Endothelial cell of umbilical vein (primary cell): ENCODE data around the gene ATXN2L. TPM values are rescaled to one million over a fixed set of nuclear protein-coding genes. Genes with fewer than 3 reads are reported as not detected.

Experiments used
- microRNA-seq: library from miRNA; unstranded; fragments of <30 nt; microRNA quantifications from one replicate; pipeline ENCODE4 v1.2.0, GENCODE V29; 2021; ENCODE audit warnings: borderline number of aligned reads, borderline replicate concordance
- polyA plus RNA-seq, 4 experiments: library from polyadenylated mRNA; depleted of rRNA in 3 of 4; stranded (reverse) in 3 of 4; unstranded in 1 of 4; fragments of >200 nt; gene quantifications; 2 replicates each; pipeline versions ENCODE4 v1.2.1 to v1.2.3, GENCODE V29; 2011 to 2012; ENCODE audit warnings: missing spikeins in 1 of 4
- small RNA-seq: library from RNA; depleted of rRNA; stranded (forward); fragments of <200 nt; gene quantifications from one replicate; pipeline ENCODE3, GENCODE V24; 2012; ENCODE audit warnings: low replicate concordance, low read depth; ENCODE audit not compliant: insufficient read depth, insufficient read length
- total RNA-seq: library from RNA; stranded (reverse); gene quantifications from 2 replicates; pipeline ENCODE4 v1.2.3, GENCODE V29; 2021

Gene ATXN2L
- total and polyA plus RNA-seq, 2 donors (not counting 3 experiments of a cell fraction or from before 2014, with no cell fraction given), result 59.0 to 208 TPM

Small RNAs within 50 kb of the gene (microRNA-seq; reads per million reads assigned to microRNA genes)
- not detected for gene MIR4721

Small RNAs within 50 kb of the gene (small RNA-seq; reads per million reads assigned to genes)
- not detected for gene RF00416

Other genes with a start within 250 kb of the ATXN2L start
- gene SULT1A2, start 225.9 kb upstream of the ATXN2L start, total RNA-seq, result not detected in 2 replicates
- gene SULT1A2, start 225.9 kb upstream of the ATXN2L start, polyA plus RNA-seq, result 0.06 TPM in 1 of 2 replicates, not detected in the other
- 0.62 and 0.77 TPM in 2 replicates for gene SULT1A1, start 213.0 kb upstream of the ATXN2L start, total RNA-seq
- 0.65 and 0.90 TPM in 2 replicates for gene SULT1A1, start 213.0 kb upstream of the ATXN2L start, polyA plus RNA-seq
- 0.90 TPM in 1 of 2 replicates, not detected in the other for gene NPIPB8, start 184.9 kb upstream of the ATXN2L start, total RNA-seq
- gene NPIPB8, start 184.9 kb upstream of the ATXN2L start, polyA plus RNA-seq, result 0.11 TPM in 1 of 2 replicates, not detected in the other
- gene EIF3C, start 111.5 kb upstream of the ATXN2L start, total RNA-seq, result 669 and 744 TPM in 2 replicates
- gene EIF3C, start 111.5 kb upstream of the ATXN2L start, polyA plus RNA-seq, result 417 and 524 TPM in 2 replicates
- 1.7 TPM in 1 of 2 replicates, not detected in the other for gene NPIPB9, start 71.2 kb upstream of the ATXN2L start, total RNA-seq
- gene NPIPB9, start 71.2 kb upstream of the ATXN2L start, polyA plus RNA-seq, result 0.29 and 0.36 TPM in 2 replicates
- gene TUFM, start 23.3 kb downstream of the ATXN2L start, total RNA-seq, result 186 and 190 TPM in 2 replicates
- gene TUFM, start 23.3 kb downstream of the ATXN2L start, polyA plus RNA-seq, result 227 TPM in 2 replicates
- 55.6 and 56.4 TPM in 2 replicates for gene SH2B1, start 40.8 kb downstream of the ATXN2L start, total RNA-seq
- 46.4 and 53.4 TPM in 2 replicates for gene SH2B1, start 40.8 kb downstream of the ATXN2L start, polyA plus RNA-seq
- gene ATP2A1, start 55.5 kb downstream of the ATXN2L start, total RNA-seq, result 2.3 and 2.5 TPM in 2 replicates
- gene ATP2A1, start 55.5 kb downstream of the ATXN2L start, polyA plus RNA-seq, result 1.2 TPM in 2 replicates
- gene RABEP2, start 102.2 kb downstream of the ATXN2L start, total RNA-seq, result 36.0 and 37.4 TPM in 2 replicates
- gene RABEP2, start 102.2 kb downstream of the ATXN2L start, polyA plus RNA-seq, result 25.9 and 27.3 TPM in 2 replicates
- not detected in 2 replicates for gene CD19, start 109.0 kb downstream of the ATXN2L start, total RNA-seq
- 0.06 TPM in 2 replicates for gene CD19, start 109.0 kb downstream of the ATXN2L start, polyA plus RNA-seq
- 64.8 and 69.6 TPM in 2 replicates for gene NFATC2IP, start 127.9 kb downstream of the ATXN2L start, total RNA-seq
- 60.8 and 64.1 TPM in 2 replicates for gene NFATC2IP, start 127.9 kb downstream of the ATXN2L start, polyA plus RNA-seq
- 63.7 and 65.2 TPM in 2 replicates for gene SPNS1, start 151.8 kb downstream of the ATXN2L start, total RNA-seq
- gene SPNS1, start 151.8 kb downstream of the ATXN2L start, polyA plus RNA-seq, result 133 and 164 TPM in 2 replicates
- gene LAT, start 162.1 kb downstream of the ATXN2L start, total RNA-seq, result 4.5 and 6.6 TPM in 2 replicates
- 5.9 and 10.1 TPM in 2 replicates for gene LAT, start 162.1 kb downstream of the ATXN2L start, polyA plus RNA-seq